Osteocyte (in vitro differentiated cells): ENCODE data around the gene GPD1L. TPM values are rescaled to one million over a fixed set of nuclear protein-coding genes. Genes with fewer than 3 reads are reported as not detected.
"Not testable (repeated sequence)": the region's sequence is repeated elsewhere in the genome, so short reads cannot be mapped to it uniquely, and the experiment has no call there.

Source experiments
- DNase-seq: peaks from one replicate; pipeline ENCODE4 v3.0.0; 2021; ENCODE audit warnings: mixed read lengths; ENCODE audit not compliant: unreplicated experiment; ENCODE audit errors: extremely low spot score
- H3K27ac Mint-ChIP-seq: one replicate; pipeline ENCODE4 v1.8.0; 2021; ENCODE audit warnings: mild to moderate bottlenecking, mixed read lengths; ENCODE audit not compliant: unreplicated experiment
- H3K27me3 Mint-ChIP-seq: one replicate; pipeline ENCODE4 v1.8.0; 2021; ENCODE audit warnings: mixed read lengths; ENCODE audit not compliant: unreplicated experiment
- H3K36me3 Mint-ChIP-seq: one replicate; pipeline ENCODE4 v1.8.0; 2021; ENCODE audit warnings: mixed read lengths; ENCODE audit not compliant: unreplicated experiment
- H3K4me1 Mint-ChIP-seq: one replicate; pipeline ENCODE4 v1.8.0; 2021; ENCODE audit warnings: mixed read lengths; ENCODE audit not compliant: unreplicated experiment
- H3K4me3 Mint-ChIP-seq: one replicate; pipeline ENCODE4 v1.8.0; 2021; ENCODE audit warnings: mild to moderate bottlenecking, moderate library complexity, mixed read lengths; ENCODE audit not compliant: unreplicated experiment
- H3K9me3 Mint-ChIP-seq: one replicate; pipeline ENCODE4 v1.8.0; 2021; ENCODE audit warnings: mixed read lengths; ENCODE audit not compliant: unreplicated experiment
- CTCF ChIP-seq: fragments of 200-600 bp; sonication (generic); IDR thresholded peaks from 2 replicates; pipeline ENCODE4 v1.5.0; 2021; ENCODE audit warnings: antibody characterized with exemption, mild to moderate bottlenecking, moderate library complexity
- long read RNA-seq: library from polyadenylated mRNA; unstranded; transcript quantifications from one replicate; pipeline ENCODE4 v2.0.0, GENCODE V29; 2021
- total RNA-seq: library from RNA; stranded (reverse); gene quantifications from 2 replicates; pipeline ENCODE4 v1.2.1, GENCODE V29; 2021

The GPD1L gene
- 9.1 and 10.9 TPM in 2 replicates for total RNA-seq
- long read RNA-seq, full-length matches to known transcripts, result 21 of 26 reads
- long read RNA-seq, partial matches to known transcripts, result 1 of 26 reads
- long read RNA-seq, other reads (novel, unspliced or antisense), result 4 of 26 reads

- DNase-seq, result peak; percentile 99
- TF ChIP-seq CTCF, result no peak
- H3K27ac Mint-ChIP-seq, result peak within 1 kb of the TSS; percentile 56
- peaks cover 22% of the 10 kb centered on the region for H3K4me1 Mint-ChIP-seq
- peaks cover 10% of the 10 kb centered on the region for H3K9me3 Mint-ChIP-seq
- peak within 1 kb of the TSS; percentile 87 for H3K4me3 Mint-ChIP-seq
- H3K36me3 Mint-ChIP-seq, result peaks cover 6% of the 10 kb centered on the region
- H3K27me3 Mint-ChIP-seq, result no peaks in the 10 kb centered on the region
These were observed at the start of gene GPD1L for GRCh38 chr3:32106132-32106928. Gene GPD1L, plus strand, starts transcription at chr3:32106620. Its CDS starts 92 bp downstream, at chr3:32106712.

GRCh38 chr3:32058465-32058864 lies 48.0 kb upstream of the GPD1L start:
- not testable (repeated sequence) for H3K4me1 Mint-ChIP-seq, H3K4me3 Mint-ChIP-seq, DNase-seq, H3K9me3 Mint-ChIP-seq, H3K27ac Mint-ChIP-seq, H3K36me3 Mint-ChIP-seq
- peaks cover 23% of the 10 kb centered on the region for H3K27me3 Mint-ChIP-seq

- Mint-ChIP-seq H3K27ac (no peak overlapping the region), H3K27me3 (peaks cover 18% of the 10 kb centered on the region), H3K36me3 (no peaks in the 10 kb centered on the region), H3K4me1 (peaks cover 6% of the 10 kb centered on the region), H3K9me3 (no peaks in the 10 kb centered on the region), H3K4me3 (no peak overlapping the region)
- no peak for TF ChIP-seq CTCF
- no peak for DNase-seq
These were observed 43.4 kb upstream of the GPD1L start for GRCh38 chr3:32062950-32063582.

- no peak for TF ChIP-seq CTCF
- H3K4me1 Mint-ChIP-seq, result peaks cover 6% of the 10 kb centered on the region
- peaks cover 23% of the 10 kb centered on the region for H3K27me3 Mint-ChIP-seq
- DNase-seq, result no peak
- H3K27ac Mint-ChIP-seq, result no peak overlapping the region
- H3K36me3 Mint-ChIP-seq, result no peaks in the 10 kb centered on the region
- no peak overlapping the region for H3K4me3 Mint-ChIP-seq
- no peaks in the 10 kb centered on the region for H3K9me3 Mint-ChIP-seq
These were observed 39.7 kb upstream of the GPD1L start for GRCh38 chr3:32066686-32067085.

GRCh38 chr3:32074194-32074593 lies 32.2 kb upstream of the GPD1L start:
- not testable (repeated sequence) for H3K4me3 Mint-ChIP-seq, DNase-seq, H3K36me3 Mint-ChIP-seq, H3K27ac Mint-ChIP-seq, H3K27me3 Mint-ChIP-seq, H3K4me1 Mint-ChIP-seq, H3K9me3 Mint-ChIP-seq

- no peak for TF ChIP-seq CTCF
- H3K36me3 Mint-ChIP-seq, result no peaks in the 10 kb centered on the region
- H3K27ac Mint-ChIP-seq, result no peak overlapping the region
- H3K4me1 Mint-ChIP-seq, result peaks cover 4% of the 10 kb centered on the region
- no peaks in the 10 kb centered on the region for H3K9me3 Mint-ChIP-seq
- peaks cover 9% of the 10 kb centered on the region for H3K27me3 Mint-ChIP-seq
- no peak for DNase-seq
- H3K4me3 Mint-ChIP-seq, result no peak overlapping the region
These were observed 29.9 kb upstream of the GPD1L start for GRCh38 chr3:32076566-32076965.
